ENCODE results near the gene SMCP. TPM values are rescaled to one million over a fixed set of nuclear protein-coding genes. Genes with fewer than 3 reads are reported as not detected.

The SMCP gene, protein sequence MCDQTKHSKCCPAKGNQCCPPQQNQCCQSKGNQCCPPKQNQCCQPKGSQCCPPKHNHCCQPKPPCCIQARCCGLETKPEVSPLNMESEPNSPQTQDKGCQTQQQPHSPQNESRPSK
- total RNA-seq (not detected), polyA plus RNA-seq (not detected)
- long read RNA-seq, donor 1: 0 reads
- long read RNA-seq, donor 2: 0 reads
- long read RNA-seq, donor 3: 0 reads

- H3K4me1 ChIP-seq: no peaks in the 10 kb centered on the region
- H3K36me3 ChIP-seq: no peaks in the 10 kb centered on the region
- DNase-seq: no peak
- H3K27ac ChIP-seq: no peak within 1 kb of the TSS
- 0% methylated on average over 1 of the region's 1 CpG for WGBS, 2 donors
- H3K9me3 ChIP-seq: no peaks in the 10 kb centered on the region
- H3K4me3 ChIP-seq: no peak within 1 kb of the TSS
- peaks cover 0 to 7% (median 0%) of the 10 kb centered on the region in 7 donors for H3K27me3 ChIP-seq
- TF ChIP-seq, protein P1, sequence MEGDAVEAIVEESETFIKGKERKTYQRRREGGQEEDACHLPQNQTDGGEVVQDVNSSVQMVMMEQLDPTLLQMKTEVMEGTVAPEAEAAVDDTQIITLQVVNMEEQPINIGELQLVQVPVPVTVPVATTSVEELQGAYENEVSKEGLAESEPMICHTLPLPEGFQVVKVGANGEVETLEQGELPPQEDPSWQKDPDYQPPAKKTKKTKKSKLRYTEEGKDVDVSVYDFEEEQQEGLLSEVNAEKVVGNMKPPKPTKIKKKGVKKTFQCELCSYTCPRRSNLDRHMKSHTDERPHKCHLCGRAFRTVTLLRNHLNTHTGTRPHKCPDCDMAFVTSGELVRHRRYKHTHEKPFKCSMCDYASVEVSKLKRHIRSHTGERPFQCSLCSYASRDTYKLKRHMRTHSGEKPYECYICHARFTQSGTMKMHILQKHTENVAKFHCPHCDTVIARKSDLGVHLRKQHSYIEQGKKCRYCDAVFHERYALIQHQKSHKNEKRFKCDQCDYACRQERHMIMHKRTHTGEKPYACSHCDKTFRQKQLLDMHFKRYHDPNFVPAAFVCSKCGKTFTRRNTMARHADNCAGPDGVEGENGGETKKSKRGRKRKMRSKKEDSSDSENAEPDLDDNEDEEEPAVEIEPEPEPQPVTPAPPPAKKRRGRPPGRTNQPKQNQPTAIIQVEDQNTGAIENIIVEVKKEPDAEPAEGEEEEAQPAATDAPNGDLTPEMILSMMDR (IDR thresholded peaks at IDR 0.05): no peak
- intact Hi-C loops (cut with DNase I): loop anchor here in 3 of 10 donors (10.0 kb wide), 1 partner anchor 347 kb away; no protein-coding TSS in a partner anchor
- ATAC-seq: no peak
Observed at GRCh38 chr1:152878042-152878441, at the start of gene SMCP. Gene SMCP (plus strand): TSS chr1:152878322. CDS start chr1:152884423, 6,101 bp downstream.

DNA sequence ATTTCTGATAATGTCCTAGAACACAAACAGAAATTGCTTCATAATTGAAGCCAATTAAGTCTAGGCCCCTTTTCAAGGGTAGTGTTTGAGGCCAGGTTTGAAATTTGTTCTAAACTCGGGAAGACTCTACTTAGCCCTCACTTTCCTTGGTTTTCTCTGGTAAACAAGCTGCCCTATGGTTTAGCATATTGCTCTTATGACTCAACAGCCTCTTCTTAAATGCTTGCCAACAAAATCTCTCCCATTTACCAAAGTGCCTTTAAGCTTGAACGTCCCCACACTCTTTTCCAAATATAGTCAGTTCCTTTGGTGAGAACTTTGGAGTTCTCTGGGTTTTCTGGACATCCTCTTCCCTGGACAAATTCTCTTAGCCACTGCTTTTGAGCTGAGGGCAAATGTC lies 41.3 kb upstream of the SMCP start:
- Histone ChIP-seq H3K36me3 (no peaks in the 10 kb centered on the region), H3K9me3 (no peaks in the 10 kb centered on the region), H3K4me3 (no peak overlapping the region), H3K4me1 (no peaks in the 10 kb centered on the region), H3K27me3 (no peaks in the 10 kb centered on the region), H3K27ac (no peak overlapping the region)
- intact Hi-C loops (cut with DNase I): no loop called here
- DNase-seq: no peak
- no peak for ATAC-seq
- TF ChIP-seq, protein P1 (IDR thresholded peaks at IDR 0.05): no peak
- WGBS, 2 donors: 47 to 53% methylated on average over 2 of the region's 2 CpGs

DNA sequence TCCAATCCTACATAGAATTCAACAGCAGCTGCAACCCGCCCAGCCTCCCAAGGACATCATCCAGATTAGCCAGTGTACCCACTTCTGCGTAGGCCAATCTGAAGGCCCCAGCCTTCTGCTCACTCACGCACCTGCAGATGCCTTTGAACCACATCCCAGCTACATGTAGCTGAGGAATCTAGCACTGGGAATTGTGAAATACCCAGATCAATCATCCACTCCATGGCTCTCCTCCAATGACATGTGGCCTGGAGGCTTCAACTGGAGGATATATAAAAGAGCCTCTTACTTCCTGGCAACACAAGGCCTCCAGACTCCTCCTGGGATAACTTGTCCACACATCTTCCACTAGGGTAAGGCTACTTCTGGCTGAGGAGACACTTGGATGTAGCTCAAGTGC lies 35.6 kb upstream of the SMCP start, which contains the start of gene LCE6A:
Gene LCE6A (plus strand): TSS at position 301 of the 400 bp plus-strand sequence. CDS start 665 bp downstream, outside the sequence.
- Histone ChIP-seq H3K9me3 (no peaks in the 10 kb centered on the region), H3K4me1 (no peaks in the 10 kb centered on the region), H3K4me3 (no peak within 1 kb of the TSS), H3K27me3 (no peaks in the 10 kb centered on the region), H3K27ac (no peak within 1 kb of the TSS), H3K36me3 (no peaks in the 10 kb centered on the region)
- intact Hi-C loops (cut with DNase I): no loop called here
- no peak for DNase-seq
- WGBS, 2 donors: 75 to 87% methylated on average over 3 of the region's 3 CpGs
- ATAC-seq: no peak
- TF ChIP-seq, protein P1 (IDR thresholded peaks at IDR 0.05): no peak

- Histone ChIP-seq H3K27ac (no peak overlapping the region), H3K27me3 (peaks cover 0 to 7% (median 0%) of the 10 kb centered on the region in 7 donors), H3K9me3 (no peaks in the 10 kb centered on the region), H3K36me3 (no peaks in the 10 kb centered on the region), H3K4me1 (no peaks in the 10 kb centered on the region), H3K4me3 (no peak overlapping the region)
- WGBS, 2 donors: 34 to 42% methylated on average over 2 of the region's 2 CpGs
- intact Hi-C loops (cut with DNase I): no loop called here
- ATAC-seq (no peak), DNase-seq (no peak)
- TF ChIP-seq, protein P1 (IDR thresholded peaks at IDR 0.05): no peak
Observed at GRCh38 chr1:152855661-152856060, 22.5 kb upstream of the SMCP start.

Measured in heart right ventricle (tissue), 16 donors.